ENCODE measurements around the gene PRKG1. TPM values are rescaled to one million over a fixed set of nuclear protein-coding genes. Genes with fewer than 3 reads are reported as not detected.

Gene PRKG1
- total and polyA plus RNA-seq, 4 donors, result 0.46 to 5.1 (median 1.5) TPM

- no peak overlapping the region for H3K4me3 ChIP-seq (ENCODE audit: low read depth in 1 of 3, low read length in 3 of 3)
- no peak for DNase-seq (ENCODE audit: low spot score)
- H3K36me3 ChIP-seq (ENCODE audit: control insufficient read depth in 4 of 4, insufficient read depth in 3 of 4, low read depth in 1 of 4, low read length in 3 of 4), result no peaks in the 10 kb centered on the region
- no peak overlapping the region for H3K27ac ChIP-seq (ENCODE audit: low read depth in 1 of 2, low read length in 2 of 2)
- TF ChIP-seq FOXA1 (IDR thresholded peaks at IDR 0.05), result no peak
- TF ChIP-seq, protein P1, sequence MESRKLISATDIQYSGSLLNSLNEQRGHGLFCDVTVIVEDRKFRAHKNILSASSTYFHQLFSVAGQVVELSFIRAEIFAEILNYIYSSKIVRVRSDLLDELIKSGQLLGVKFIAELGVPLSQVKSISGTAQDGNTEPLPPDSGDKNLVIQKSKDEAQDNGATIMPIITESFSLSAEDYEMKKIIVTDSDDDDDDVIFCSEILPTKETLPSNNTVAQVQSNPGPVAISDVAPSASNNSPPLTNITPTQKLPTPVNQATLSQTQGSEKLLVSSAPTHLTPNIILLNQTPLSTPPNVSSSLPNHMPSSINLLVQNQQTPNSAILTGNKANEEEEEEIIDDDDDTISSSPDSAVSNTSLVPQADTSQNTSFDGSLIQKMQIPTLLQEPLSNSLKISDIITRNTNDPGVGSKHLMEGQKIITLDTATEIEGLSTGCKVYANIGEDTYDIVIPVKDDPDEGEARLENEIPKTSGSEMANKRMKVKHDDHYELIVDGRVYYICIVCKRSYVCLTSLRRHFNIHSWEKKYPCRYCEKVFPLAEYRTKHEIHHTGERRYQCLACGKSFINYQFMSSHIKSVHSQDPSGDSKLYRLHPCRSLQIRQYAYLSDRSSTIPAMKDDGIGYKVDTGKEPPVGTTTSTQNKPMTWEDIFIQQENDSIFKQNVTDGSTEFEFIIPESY (IDR thresholded peaks at IDR 0.05), result no peak
- TF ChIP-seq TAF1 (conservative IDR thresholded peaks at IDR 0.05), result no peak
- TF ChIP-seq, protein P2, sequence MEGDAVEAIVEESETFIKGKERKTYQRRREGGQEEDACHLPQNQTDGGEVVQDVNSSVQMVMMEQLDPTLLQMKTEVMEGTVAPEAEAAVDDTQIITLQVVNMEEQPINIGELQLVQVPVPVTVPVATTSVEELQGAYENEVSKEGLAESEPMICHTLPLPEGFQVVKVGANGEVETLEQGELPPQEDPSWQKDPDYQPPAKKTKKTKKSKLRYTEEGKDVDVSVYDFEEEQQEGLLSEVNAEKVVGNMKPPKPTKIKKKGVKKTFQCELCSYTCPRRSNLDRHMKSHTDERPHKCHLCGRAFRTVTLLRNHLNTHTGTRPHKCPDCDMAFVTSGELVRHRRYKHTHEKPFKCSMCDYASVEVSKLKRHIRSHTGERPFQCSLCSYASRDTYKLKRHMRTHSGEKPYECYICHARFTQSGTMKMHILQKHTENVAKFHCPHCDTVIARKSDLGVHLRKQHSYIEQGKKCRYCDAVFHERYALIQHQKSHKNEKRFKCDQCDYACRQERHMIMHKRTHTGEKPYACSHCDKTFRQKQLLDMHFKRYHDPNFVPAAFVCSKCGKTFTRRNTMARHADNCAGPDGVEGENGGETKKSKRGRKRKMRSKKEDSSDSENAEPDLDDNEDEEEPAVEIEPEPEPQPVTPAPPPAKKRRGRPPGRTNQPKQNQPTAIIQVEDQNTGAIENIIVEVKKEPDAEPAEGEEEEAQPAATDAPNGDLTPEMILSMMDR (IDR thresholded peaks at IDR 0.05; ENCODE audit: low read depth, low read length, missing input control), result no peak
- no peak for TF ChIP-seq NR2F2 (IDR thresholded peaks at IDR 0.05)
- TF ChIP-seq REST (IDR thresholded peaks at IDR 0.05), result no peak
- no peak for TF ChIP-seq HNF4A (conservative IDR thresholded peaks at IDR 0.05)
- TF ChIP-seq MAX (IDR thresholded peaks at IDR 0.05), result no peak
- TF ChIP-seq SP1 (IDR thresholded peaks at IDR 0.05), result no peak
- TF ChIP-seq YY1 (IDR thresholded peaks at IDR 0.05), result no peak
- no peak for TF ChIP-seq EGR1 (IDR thresholded peaks at IDR 0.05; ENCODE audit: low read depth in 2 of 2)
- no peak for TF ChIP-seq FOXA2 (IDR thresholded peaks at IDR 0.05)
- TF ChIP-seq HNF4G (IDR thresholded peaks at IDR 0.05), result no peak
- TF ChIP-seq RAD21 (IDR thresholded peaks at IDR 0.05), result no peak
- no peak overlapping the region for H3K9ac ChIP-seq (ENCODE audit: low read depth in 1 of 2, low read length in 2 of 2)
- H3K9me3 ChIP-seq (ENCODE audit: control insufficient read depth in 4 of 4, low read length in 3 of 4), result no peaks in the 10 kb centered on the region
- no peaks in the 10 kb centered on the region for H3K27me3 ChIP-seq (ENCODE audit: control insufficient read depth in 4 of 4, insufficient read depth in 4 of 4, low read length in 3 of 4)
- no peaks in the 10 kb centered on the region for H3K4me1 ChIP-seq (ENCODE audit: control insufficient read depth in 4 of 4, insufficient read depth in 4 of 4, low read length in 3 of 4)
These were observed 727.7 kb downstream of the PRKG1 start for GRCh38 chr10:51802030-51802429.

GRCh38 chr10:51804866-51805265 is 730.6 kb downstream of the PRKG1 start:
- Histone ChIP-seq H3K27me3 (ENCODE audit: control insufficient read depth in 4 of 4, insufficient read depth in 4 of 4, low read length in 3 of 4) (no peaks in the 10 kb centered on the region), H3K9ac (ENCODE audit: low read depth in 1 of 2, low read length in 2 of 2) (no peak overlapping the region), H3K27ac (ENCODE audit: low read depth in 1 of 2, low read length in 2 of 2) (no peak overlapping the region), H3K36me3 (ENCODE audit: control insufficient read depth in 4 of 4, insufficient read depth in 3 of 4, low read depth in 1 of 4, low read length in 3 of 4) (no peaks in the 10 kb centered on the region), H3K4me1 (ENCODE audit: control insufficient read depth in 4 of 4, insufficient read depth in 4 of 4, low read length in 3 of 4) (no peaks in the 10 kb centered on the region), H3K9me3 (ENCODE audit: control insufficient read depth in 4 of 4, low read length in 3 of 4) (no peaks in the 10 kb centered on the region), H3K4me3 (ENCODE audit: low read depth in 1 of 3, low read length in 3 of 3) (no peak overlapping the region)
- 75% methylated on average over 3 of the region's 3 CpGs for WGBS
- TF ChIP-seq HNF4A (conservative IDR thresholded peaks at IDR 0.05), result no peak
- TF ChIP-seq GABPA (IDR thresholded peaks at IDR 0.05 in 1 of 2, conservative IDR thresholded peaks at IDR 0.05 in 1 of 2), result no peak
- TF ChIP-seq FOXA1 (IDR thresholded peaks at IDR 0.05), result no peak
- TF ChIP-seq SP1 (IDR thresholded peaks at IDR 0.05), result no peak
- TF ChIP-seq, protein P2 (IDR thresholded peaks at IDR 0.05; ENCODE audit: low read depth, low read length, missing input control), result no peak
- no peak for TF ChIP-seq EGR1 (IDR thresholded peaks at IDR 0.05; ENCODE audit: low read depth in 2 of 2)
- no peak for TF ChIP-seq RAD21 (IDR thresholded peaks at IDR 0.05)
- no peak for DNase-seq (ENCODE audit: low spot score)
